Measurements from ENCODE around the gene UBE2J2. TPM values are rescaled to one million over a fixed set of nuclear protein-coding genes. Genes with fewer than 3 reads are reported as not detected.

UBE2J2 gene
- total RNA-seq, 1 donor from 2014 or later, result 52.0 TPM

GRCh38 chr1:1279028-1279427 is 5.4 kb upstream of the UBE2J2 start:
- no peaks in the 10 kb centered on the region for H3K27me3 Mint-ChIP-seq (ENCODE audit: low read depth)
- H3K36me3 Mint-ChIP-seq (ENCODE audit: low read depth), result no peaks in the 10 kb centered on the region
- peaks cover 8% of the 10 kb centered on the region for H3K4me1 Mint-ChIP-seq (ENCODE audit: low read depth)
- no peak overlapping the region for H3K4me3 Mint-ChIP-seq (ENCODE audit: unreplicated experiment)
- H3K9me3 Mint-ChIP-seq (ENCODE audit: low read depth), result no peaks in the 10 kb centered on the region
- no peak for TF ChIP-seq CTCF (IDR thresholded peaks at IDR 0.05)
- DNase-seq (ENCODE audit: low spot score), result no peak
- H3K27ac Mint-ChIP-seq (ENCODE audit: unreplicated experiment), result no peak overlapping the region

GRCh38 chr1:1278620-1279019 is 5.0 kb upstream of the UBE2J2 start:
- no peak for DNase-seq (ENCODE audit: low spot score)
- no peak overlapping the region for H3K4me3 Mint-ChIP-seq (ENCODE audit: unreplicated experiment)
- H3K4me1 Mint-ChIP-seq (ENCODE audit: low read depth), result peaks cover 8% of the 10 kb centered on the region
- H3K36me3 Mint-ChIP-seq (ENCODE audit: low read depth), result no peaks in the 10 kb centered on the region
- H3K9me3 Mint-ChIP-seq (ENCODE audit: low read depth), result no peaks in the 10 kb centered on the region
- H3K27ac Mint-ChIP-seq (ENCODE audit: unreplicated experiment), result no peak overlapping the region
- no peaks in the 10 kb centered on the region for H3K27me3 Mint-ChIP-seq (ENCODE audit: low read depth)
- TF ChIP-seq CTCF (IDR thresholded peaks at IDR 0.05), result no peak

GRCh38 chr1:1275836-1276235 is 2.2 kb upstream of the UBE2J2 start:
- no peak for TF ChIP-seq CTCF (IDR thresholded peaks at IDR 0.05)
- peaks cover 29% of the 10 kb centered on the region for H3K4me1 Mint-ChIP-seq (ENCODE audit: low read depth)

GRCh38 chr1:1274931-1275431 is 1.3 kb upstream of the UBE2J2 start:
- no peaks in the 10 kb centered on the region for H3K27me3 Mint-ChIP-seq (ENCODE audit: low read depth)
- no peak overlapping the region for H3K27ac Mint-ChIP-seq (ENCODE audit: unreplicated experiment)
- no peak for TF ChIP-seq CTCF (IDR thresholded peaks at IDR 0.05)
- peaks cover 38% of the 10 kb centered on the region for H3K4me1 Mint-ChIP-seq (ENCODE audit: low read depth)
- no peaks in the 10 kb centered on the region for H3K36me3 Mint-ChIP-seq (ENCODE audit: low read depth)
- H3K4me3 Mint-ChIP-seq (ENCODE audit: unreplicated experiment), result peak overlapping the region; percentile 67
- no peak for DNase-seq (ENCODE audit: low spot score)
- H3K9me3 Mint-ChIP-seq (ENCODE audit: low read depth), result no peaks in the 10 kb centered on the region

More at GRCh38 chr1:1275836-1276235, 2.2 kb upstream of the UBE2J2 start:
- Mint-ChIP-seq H3K36me3 (ENCODE audit: low read depth) (no peaks in the 10 kb centered on the region), H3K27ac (ENCODE audit: unreplicated experiment) (peak overlapping the region; percentile 58), H3K9me3 (ENCODE audit: low read depth) (no peaks in the 10 kb centered on the region), H3K27me3 (ENCODE audit: low read depth) (no peaks in the 10 kb centered on the region), H3K4me3 (ENCODE audit: unreplicated experiment) (peak overlapping the region; percentile 22)
- DNase-seq (ENCODE audit: low spot score), result no peak

- DNase-seq (ENCODE audit: low spot score), result no peak
- H3K27me3 Mint-ChIP-seq (ENCODE audit: low read depth), result no peaks in the 10 kb centered on the region
- no peak for TF ChIP-seq CTCF (IDR thresholded peaks at IDR 0.05)
- no peaks in the 10 kb centered on the region for H3K9me3 Mint-ChIP-seq (ENCODE audit: low read depth)
- H3K27ac Mint-ChIP-seq (ENCODE audit: unreplicated experiment), result no peak overlapping the region
- H3K4me1 Mint-ChIP-seq (ENCODE audit: low read depth), result peaks cover 41% of the 10 kb centered on the region
- peak overlapping the region; percentile 67 for H3K4me3 Mint-ChIP-seq (ENCODE audit: unreplicated experiment)
- no peaks in the 10 kb centered on the region for H3K36me3 Mint-ChIP-seq (ENCODE audit: low read depth)
These were observed 761 bp upstream of the UBE2J2 start for GRCh38 chr1:1274299-1274930.

Data from chondrocyte (in vitro differentiated cells).